Keratinocyte (primary cell): Measurements from ENCODE around the gene NR2C1. TPM values are rescaled to one million over a fixed set of nuclear protein-coding genes. Genes with fewer than 3 reads are reported as not detected.
A peak's percentile ranks its signal among the peaks of the same experiment; 100 is the strongest.

ENCODE experiments used
- DNase-seq: peaks from one replicate; pipeline ENCODE4 v3.0.0-alpha.2; 2011; ENCODE audit warnings: low read depth, missing footprints, low spot score
- FAIRE-seq: peaks from 2 replicates; lab custom pipeline; 2011; peaks lifted over from hg19 to GRCh38; lab: Jason Lieb, UNC
- H2AFZ ChIP-seq: 2 replicates; pipeline ENCODE4 v1.6.0; 2012; ENCODE audit warnings: low read length, control low read depth, inconsistent platforms; ENCODE audit not compliant: control insufficient read depth
- H3K27ac ChIP-seq: 2 replicates; pipeline ENCODE4 v1.5.1; 2011; ENCODE audit warnings: low read length; ENCODE audit not compliant: control insufficient read depth, insufficient read depth
- H3K27me3 ChIP-seq: 3 replicates; pipeline ENCODE4 v1.6.0; 2011; ENCODE audit warnings: low read length; ENCODE audit not compliant: control insufficient read depth, insufficient read depth; ENCODE audit errors: extremely low read depth
- H3K36me3 ChIP-seq, 2 experiments: 2 replicates in 1 of 2; 3 replicates in 1 of 2; pipeline ENCODE4 v1.5.1; 2011; ENCODE audit warnings: low read length in 2 of 2, mild to moderate bottlenecking in 1 of 2; ENCODE audit not compliant: control insufficient read depth in 2 of 2, insufficient read depth in 2 of 2; ENCODE audit errors: extremely low read depth in 1 of 2
- H3K4me1 ChIP-seq: 3 replicates; pipeline ENCODE4 v1.5.1; 2011; ENCODE audit warnings: low read length; ENCODE audit not compliant: control insufficient read depth, insufficient read depth; ENCODE audit errors: extremely low read depth
- H3K4me2 ChIP-seq: 3 replicates; pipeline ENCODE4 v1.6.0; 2011; ENCODE audit warnings: low read depth, low read length; ENCODE audit not compliant: control insufficient read depth, insufficient read depth; ENCODE audit errors: extremely low read depth
- H3K4me3 ChIP-seq, 3 experiments: fragments of 200-600 bp in 1 of 3; sonication (generic) in 1 of 3; 2 replicates in 2 of 3; 3 replicates in 1 of 3; pipeline ENCODE4 v1.5.1; 2011 to 2016; ENCODE audit warnings: low read length in 3 of 3, mild to moderate bottlenecking in 3 of 3, control low read depth in 2 of 3, inconsistent platforms in 1 of 3, low read depth in 1 of 3, mixed read lengths in 1 of 3, mixed run types in 1 of 3, moderate library complexity in 1 of 3; ENCODE audit not compliant: control insufficient read depth in 2 of 3, insufficient read depth in 2 of 3; ENCODE audit errors: extremely low read depth in 1 of 3
- H3K79me2 ChIP-seq: 2 replicates; pipeline ENCODE4 v1.6.0; 2012; ENCODE audit warnings: low read length; ENCODE audit not compliant: control insufficient read depth, insufficient read depth
- H3K9ac ChIP-seq: 3 replicates; pipeline ENCODE4 v1.6.0; 2011; ENCODE audit warnings: low read length; ENCODE audit not compliant: control insufficient read depth, insufficient read depth; ENCODE audit errors: extremely low read depth
- H3K9me1 ChIP-seq: 3 replicates; pipeline ENCODE4 v1.6.0; 2011; ENCODE audit warnings: low read length; ENCODE audit not compliant: control insufficient read depth, insufficient read depth; ENCODE audit errors: extremely low read depth
- H3K9me3 ChIP-seq: 2 replicates; pipeline ENCODE4 v1.5.1; 2012; ENCODE audit warnings: low read depth, low read length; ENCODE audit not compliant: control insufficient read depth
- H4K20me1 ChIP-seq: 3 replicates; pipeline ENCODE4 v1.6.0; 2011; ENCODE audit warnings: low read length; ENCODE audit not compliant: control insufficient read depth, insufficient read depth; ENCODE audit errors: extremely low read depth
- CTCF ChIP-seq, 3 experiments: IDR thresholded peaks in 1 of 3; conservative IDR thresholded peaks in 1 of 3; optimal IDR thresholded peaks in 1 of 3; 2 replicates in 2 of 3; 3 replicates in 1 of 3; pipeline versions ENCODE3 to v1.5.1; 2011; ENCODE audit warnings: low read length in 3 of 3, mild to moderate bottlenecking in 3 of 3, moderate library complexity in 2 of 3, control low read depth in 1 of 3, inconsistent platforms in 1 of 3; ENCODE audit not compliant: insufficient read depth in 2 of 3; ENCODE audit errors: extremely low read depth in 1 of 3
- EZH2 ChIP-seq: IDR thresholded peaks from one replicate; pipeline ENCODE4 v1.6.1; 2012; ENCODE audit warnings: inconsistent platforms, mild to moderate bottlenecking, low read length, moderate library complexity
- dilution Hi-C: fragments of 300-500 bp; cut with MboI; formaldehyde crosslinking; loops from one replicate; pipeline ENCODE4 v1.7.0; 2020; ENCODE audit warnings: low sequenced_read_pairs; ENCODE audit not compliant: extremely low pct_ligation_motif_present
- polyA plus RNA-seq, 5 experiments: library from polyadenylated mRNA; depleted of rRNA in 3 of 5; stranded (reverse) in 3 of 5; stranded (forward) in 1 of 5; unstranded in 1 of 5; fragments of >200 nt; gene quantifications; 1 replicate in 1 of 5; 2 replicates in 3 of 5; 3 replicates in 1 of 5; pipeline versions ENCODE4 v1.2.1 to v1.2.3, GENCODE V29; 2011 to 2012; ENCODE audit warnings: missing spikeins in 2 of 5, low read depth in 1 of 5, low replicate concordance in 1 of 5

NR2C1 gene
- polyA plus RNA-seq, 1 donor (not counting 4 experiments of a cell fraction or from before 2014, with no cell fraction given), result 32.0 TPM

- H3K9ac ChIP-seq, result peak overlapping the region; percentile 96
- no peaks in the 10 kb centered on the region for H3K9me3 ChIP-seq
- H4K20me1 ChIP-seq, result no peaks in the 10 kb centered on the region
- FAIRE-seq, result no peak
- peak overlapping the region; percentile 74 to 94 (median 79) for H3K4me3 ChIP-seq
- H3K4me1 ChIP-seq, result no peaks in the 10 kb centered on the region
- peak overlapping the region; percentile 87 for H3K4me2 ChIP-seq
- dilution Hi-C loops, result no loop called here
- H3K27ac ChIP-seq, result peak overlapping the region; percentile 95
- H3K27me3 ChIP-seq, result no peaks in the 10 kb centered on the region
- peaks cover 0 to 2% of the 10 kb centered on the region in 2 experiments for H3K36me3 ChIP-seq
- peaks cover 29% of the 10 kb centered on the region for H3K79me2 ChIP-seq
- no peaks in the 10 kb centered on the region for H3K9me1 ChIP-seq
- H2AFZ ChIP-seq, result peak overlapping the region; percentile 85
- no peak for TF ChIP-seq CTCF (optimal IDR thresholded peaks at IDR 0.05 in 1 of 3, IDR thresholded peaks at IDR 0.05 in 1 of 3, conservative IDR thresholded peaks at IDR 0.05 in 1 of 3; ENCODE audit: extremely low read depth in 1 of 3, insufficient read depth in 2 of 3, low read length in 3 of 3)
- TF ChIP-seq EZH2, result no peak
- DNase-seq, result no peak
Observed at GRCh38 chr12:95003921-95004272, 69.5 kb downstream of the NR2C1 start.

GRCh38 chr12:95003213-95003920 lies 70.1 kb downstream of the NR2C1 start, which contains the start of gene NDUFA12:
Gene NDUFA12 (minus strand): TSS chr12:95003697. CDS start chr12:95003680, 17 bp downstream.
- FAIRE-seq (peak; percentile 79), DNase-seq (peak; percentile 83)
- Histone ChIP-seq H4K20me1 (no peaks in the 10 kb centered on the region), H3K9me1 (no peaks in the 10 kb centered on the region), H3K36me3 (peaks cover 0 to 2% of the 10 kb centered on the region in 2 experiments), H2AFZ (peak within 1 kb of the TSS; percentile 87), H3K27ac (peak within 1 kb of the TSS; percentile 95), H3K9ac (peak within 1 kb of the TSS; percentile 96), H3K4me1 (no peaks in the 10 kb centered on the region), H3K4me2 (peak within 1 kb of the TSS; percentile 87), H3K27me3 (no peaks in the 10 kb centered on the region), H3K9me3 (no peaks in the 10 kb centered on the region), H3K79me2 (peaks cover 31% of the 10 kb centered on the region), H3K4me3 (peak within 1 kb of the TSS; percentile 74 to 94 (median 79))
- TF ChIP-seq CTCF (optimal IDR thresholded peaks at IDR 0.05 in 1 of 3, IDR thresholded peaks at IDR 0.05 in 1 of 3, conservative IDR thresholded peaks at IDR 0.05 in 1 of 3; ENCODE audit: extremely low read depth in 1 of 3, insufficient read depth in 2 of 3, low read length in 3 of 3) (no peak), EZH2 (no peak)
- dilution Hi-C loops, result no loop called here
